Cardiac fibroblast (primary cell): ENCODE data around the gene CNTLN.

Experiments
- DNase-seq, 2 donors: peaks; one replicate each; pipeline versions ENCODE4 v3.0.0 to v3.0.0-alpha.2; 2010; ENCODE audit warnings: low read depth in 2 of 2
- H3K4me3 ChIP-seq, 2 donors: replicated peaks in 1 of 2; 1 replicate in 1 of 2; 2 replicates in 1 of 2; pipeline ENCODE4 v1.5.1; 2011; ENCODE audit warnings: low read depth in 2 of 2, low read length in 2 of 2, mild to moderate bottlenecking in 2 of 2, moderate library complexity in 1 of 2
- TF ChIP-seq, protein P1 (sequence below): IDR thresholded peaks from one replicate; pipeline ENCODE4 v1.5.1; 2011; ENCODE audit warnings: low read depth, mild to moderate bottlenecking, low read length, inconsistent platforms

The CNTLN gene

DNA sequence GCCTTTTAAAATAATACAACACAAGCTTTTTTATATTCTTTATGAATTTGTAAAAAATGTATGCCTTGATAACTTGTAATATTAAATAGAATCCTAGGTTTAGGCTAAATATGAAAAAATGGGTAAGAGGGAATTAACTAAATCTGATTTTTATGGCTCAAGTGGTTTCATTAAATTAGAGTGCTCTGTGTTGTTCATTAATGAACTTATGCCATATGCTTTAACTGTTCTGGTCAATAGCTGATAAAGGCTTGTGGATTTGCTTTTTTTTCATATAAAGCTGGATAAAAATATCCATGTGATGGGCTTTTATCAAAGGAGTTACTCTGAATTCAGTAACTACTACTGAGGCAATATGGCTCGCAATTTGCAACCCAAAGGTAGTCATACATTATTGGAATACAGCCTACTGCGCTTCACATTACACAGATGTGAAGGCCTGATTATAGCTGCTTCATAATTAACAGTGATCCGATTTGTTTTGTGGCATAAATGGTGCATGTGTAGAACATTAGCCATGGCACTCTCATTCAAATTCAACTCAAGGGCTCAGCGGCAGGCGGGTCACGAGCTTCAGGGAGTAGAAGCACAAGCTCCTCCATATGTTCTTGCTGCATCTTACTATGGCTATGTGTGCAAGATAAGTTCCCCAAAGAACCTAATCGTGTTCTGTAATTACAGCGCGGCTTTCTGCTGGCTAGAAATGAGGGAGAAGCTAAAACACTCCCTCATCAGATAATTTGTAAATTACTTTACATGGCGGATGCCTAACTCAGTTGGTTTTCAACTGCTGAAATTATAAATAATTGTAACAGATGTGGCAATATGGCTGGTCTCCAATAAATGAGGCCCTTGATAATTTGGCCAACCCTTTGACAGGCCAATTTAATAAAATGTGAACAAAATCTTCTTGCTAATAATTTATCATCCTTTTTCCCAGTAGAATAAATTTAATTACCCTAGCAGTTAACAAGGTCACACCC lies 188.3 kb downstream of the CNTLN start:
- TF ChIP-seq, protein P1, sequence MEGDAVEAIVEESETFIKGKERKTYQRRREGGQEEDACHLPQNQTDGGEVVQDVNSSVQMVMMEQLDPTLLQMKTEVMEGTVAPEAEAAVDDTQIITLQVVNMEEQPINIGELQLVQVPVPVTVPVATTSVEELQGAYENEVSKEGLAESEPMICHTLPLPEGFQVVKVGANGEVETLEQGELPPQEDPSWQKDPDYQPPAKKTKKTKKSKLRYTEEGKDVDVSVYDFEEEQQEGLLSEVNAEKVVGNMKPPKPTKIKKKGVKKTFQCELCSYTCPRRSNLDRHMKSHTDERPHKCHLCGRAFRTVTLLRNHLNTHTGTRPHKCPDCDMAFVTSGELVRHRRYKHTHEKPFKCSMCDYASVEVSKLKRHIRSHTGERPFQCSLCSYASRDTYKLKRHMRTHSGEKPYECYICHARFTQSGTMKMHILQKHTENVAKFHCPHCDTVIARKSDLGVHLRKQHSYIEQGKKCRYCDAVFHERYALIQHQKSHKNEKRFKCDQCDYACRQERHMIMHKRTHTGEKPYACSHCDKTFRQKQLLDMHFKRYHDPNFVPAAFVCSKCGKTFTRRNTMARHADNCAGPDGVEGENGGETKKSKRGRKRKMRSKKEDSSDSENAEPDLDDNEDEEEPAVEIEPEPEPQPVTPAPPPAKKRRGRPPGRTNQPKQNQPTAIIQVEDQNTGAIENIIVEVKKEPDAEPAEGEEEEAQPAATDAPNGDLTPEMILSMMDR, result no peak
- no peak for DNase-seq
- H3K4me3 ChIP-seq, result no peak overlapping the region

DNA sequence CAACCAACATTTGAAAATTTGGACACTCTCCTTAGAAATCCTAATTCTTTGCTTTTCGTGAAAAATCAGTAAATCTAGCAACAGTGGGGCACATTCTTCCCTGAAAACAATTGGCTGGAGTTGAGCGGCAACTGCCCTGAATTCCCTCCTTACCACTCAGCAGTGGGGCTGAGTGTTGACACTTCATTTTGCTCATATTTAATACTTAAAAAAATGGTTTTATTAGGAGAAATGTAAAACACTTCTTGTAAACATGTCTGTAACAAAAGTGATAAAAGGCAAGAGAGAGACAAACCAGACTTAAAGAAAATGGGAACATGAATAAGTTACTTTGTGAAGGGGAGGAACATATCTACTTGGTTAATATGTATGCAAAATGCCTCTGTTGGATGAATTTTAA lies 193.5 kb downstream of the CNTLN start:
- TF ChIP-seq, protein P1, result no peak
- no peak overlapping the region for H3K4me3 ChIP-seq
- no peak for DNase-seq

DNA sequence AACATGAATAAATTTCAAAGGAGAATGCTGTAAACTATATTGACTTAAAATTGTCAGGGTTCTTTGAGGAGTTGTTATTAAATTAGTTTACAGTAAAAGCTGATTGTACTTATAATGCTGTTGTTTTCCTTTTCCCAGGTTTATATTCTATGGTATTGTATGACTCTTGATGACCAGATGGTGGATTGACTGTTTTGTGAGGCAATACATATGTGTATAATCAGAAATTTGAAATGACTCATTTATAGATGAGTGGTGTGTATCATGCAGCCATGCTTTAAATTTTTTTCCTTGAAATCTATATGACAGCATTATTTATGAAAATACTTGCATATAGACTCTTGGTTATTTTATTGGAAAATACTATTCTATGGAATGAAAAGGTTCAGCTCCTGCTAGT lies 195.3 kb downstream of the CNTLN start:
- H3K4me3 ChIP-seq, result no peak overlapping the region
- TF ChIP-seq, protein P1, result no peak
- DNase-seq, result peak in 1 of 2 donors; percentile 29

DNA sequence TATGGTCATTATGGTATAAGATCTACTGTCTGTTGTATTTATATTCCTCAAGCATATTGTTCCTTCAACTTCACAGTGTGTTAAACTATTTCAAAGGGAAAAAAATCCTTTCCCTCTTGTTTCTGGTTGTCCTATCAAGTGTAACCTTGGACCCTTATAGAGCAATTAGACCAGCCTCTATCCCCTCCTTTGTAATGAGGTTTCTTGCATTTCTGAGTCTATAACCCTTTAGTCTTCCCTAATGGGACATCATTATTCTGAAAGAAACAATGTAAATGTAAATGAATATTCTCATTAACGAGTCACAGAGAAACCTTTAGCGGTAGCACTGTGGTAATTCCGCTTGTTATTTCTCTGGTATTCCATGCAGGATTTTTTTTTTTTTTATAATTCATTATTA lies 197.3 kb downstream of the CNTLN start:
- H3K4me3 ChIP-seq, result no peak overlapping the region
- DNase-seq, result no peak
- TF ChIP-seq, protein P1, result no peak

DNA sequence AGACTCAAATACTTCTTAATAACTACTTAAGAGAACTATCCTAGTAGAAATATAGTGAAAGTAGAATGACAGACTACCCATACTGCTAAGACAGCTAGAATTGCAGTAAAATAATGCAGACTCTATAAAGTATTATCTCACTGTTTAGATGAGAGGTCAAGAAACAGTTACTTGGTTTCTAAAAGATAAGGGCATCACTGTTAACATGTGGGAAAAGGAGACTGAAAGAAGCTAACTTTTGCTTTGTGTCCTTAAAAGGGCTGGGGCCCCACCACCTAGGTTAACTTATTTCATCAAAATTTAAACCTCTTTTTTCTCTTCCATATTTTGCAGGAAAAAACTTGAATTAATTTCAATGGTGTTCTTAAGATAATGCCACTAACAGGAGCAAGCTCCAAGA lies 204.3 kb downstream of the CNTLN start:
- TF ChIP-seq, protein P1, result no peak
- no peak for DNase-seq
- no peak overlapping the region for H3K4me3 ChIP-seq

DNA sequence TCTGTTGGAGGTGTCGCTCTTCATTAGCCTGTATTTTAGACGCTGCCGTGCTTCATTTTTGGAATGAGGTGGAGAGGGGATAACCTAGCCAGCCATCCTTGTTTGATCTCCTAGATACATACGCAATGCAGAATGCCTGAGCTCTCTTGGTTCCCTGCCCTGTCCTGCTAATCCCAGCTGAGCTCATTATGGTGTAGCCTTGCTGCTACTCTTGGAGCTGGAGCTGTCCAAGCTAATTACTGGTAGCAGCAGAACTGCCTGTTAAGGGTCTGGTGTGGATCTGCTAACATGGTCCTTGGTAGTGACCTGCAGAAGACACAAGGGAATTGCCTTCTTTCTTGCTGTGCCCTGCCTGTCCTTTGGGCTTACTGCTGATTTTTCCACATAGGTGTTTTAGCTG lies 207.9 kb downstream of the CNTLN start:
- H3K4me3 ChIP-seq, result no peak overlapping the region
- TF ChIP-seq, protein P1, result no peak
- DNase-seq, result no peak
